BLaER1 treated with 17β-estradiol and CSF1 and Interleukin-3, amounts not matched to agents 10 nM and 100 nM (cell line): ENCODE data around the gene ELMO1.

Experiments used
- H3K27ac ChIP-seq, 11 experiments: shearing (Covaris generic); formaldehyde crosslinking; 2 replicates each; pipeline ENCODE4 v1.8.1; 2022
- H3K27me3 ChIP-seq, 11 experiments: shearing (Covaris generic); formaldehyde crosslinking; 2 replicates each; pipeline ENCODE4 v1.8.1; 2022
- H3K36me3 ChIP-seq, 11 experiments: shearing (Covaris generic); formaldehyde crosslinking; 2 replicates each; pipeline ENCODE4 v1.8.1; 2022
- H3K4me1 ChIP-seq, 10 experiments: shearing (Covaris generic); formaldehyde crosslinking; 2 replicates each; pipeline ENCODE4 v1.8.1; 2022
- H3K4me2 ChIP-seq, 11 experiments: shearing (Covaris generic); formaldehyde crosslinking; 2 replicates each; pipeline ENCODE4 v1.8.1; 2022
- H3K4me3 ChIP-seq, 10 experiments: shearing (Covaris generic); formaldehyde crosslinking; 2 replicates each; pipeline ENCODE4 v1.8.1; 2022
- H3K9ac ChIP-seq, 11 experiments: shearing (Covaris generic); formaldehyde crosslinking; 2 replicates each; pipeline ENCODE4 v1.8.1; 2022
- H3K9me3 ChIP-seq, 11 experiments: shearing (Covaris generic); formaldehyde crosslinking; replicated peaks in 1 of 11; 2 replicates each; pipeline ENCODE4 v1.8.1; 2022
- H4K20me1 ChIP-seq, 11 experiments: shearing (Covaris generic); formaldehyde crosslinking; 2 replicates each; pipeline ENCODE4 v1.8.1; 2022
- Cebpa-rat ChIP-seq, 11 experiments: shearing (Covaris generic); IDR thresholded peaks; 2 replicates each; pipeline ENCODE4 v1.8.1; 2022

ELMO1 gene

DNA sequence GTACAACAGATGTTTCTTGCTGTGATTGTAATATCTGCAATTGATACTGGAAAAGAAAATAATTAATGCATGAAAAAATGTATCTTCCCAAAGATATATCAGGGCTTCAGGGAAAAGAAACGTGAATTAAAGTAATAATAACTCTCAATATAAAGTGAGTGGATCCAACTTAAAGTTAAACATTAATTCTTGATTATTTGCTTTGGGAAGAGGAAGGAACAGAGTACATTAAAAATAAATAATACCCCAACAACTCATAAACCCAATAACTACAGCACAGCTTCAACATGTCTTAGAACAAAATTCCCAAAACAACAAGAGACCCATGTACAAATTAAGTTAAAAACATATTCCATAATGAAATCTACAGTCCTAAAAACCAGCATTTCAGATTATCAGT is 33.0 kb downstream of the ELMO1 start:
- Histone ChIP-seq H3K4me3 (no peak overlapping the region), H3K36me3 (peaks cover 0 to 18% (median 2%) of the 10 kb centered on the region in 11 experiments; a peak in 3 of 22 replicates), H3K9ac (no peak overlapping the region), H3K4me2 (no peak overlapping the region), H3K4me1 (peaks cover 0 to 13% (median 0%) of the 10 kb centered on the region in 10 experiments; a peak in 6 of 20 replicates), H4K20me1 (peaks cover 0 to 22% (median 0%) of the 10 kb centered on the region in 11 experiments; a peak in 3 of 22 replicates), H3K9me3 (peaks cover 0 to 18% (median 9%) of the 10 kb centered on the region in 11 experiments; a peak in 11 of 22 replicates), H3K27ac (no peak overlapping the region), H3K27me3 (no peaks in the 10 kb centered on the region)
- no peak for TF ChIP-seq Cebpa-rat (IDR thresholded peaks at IDR 0.05)

DNA sequence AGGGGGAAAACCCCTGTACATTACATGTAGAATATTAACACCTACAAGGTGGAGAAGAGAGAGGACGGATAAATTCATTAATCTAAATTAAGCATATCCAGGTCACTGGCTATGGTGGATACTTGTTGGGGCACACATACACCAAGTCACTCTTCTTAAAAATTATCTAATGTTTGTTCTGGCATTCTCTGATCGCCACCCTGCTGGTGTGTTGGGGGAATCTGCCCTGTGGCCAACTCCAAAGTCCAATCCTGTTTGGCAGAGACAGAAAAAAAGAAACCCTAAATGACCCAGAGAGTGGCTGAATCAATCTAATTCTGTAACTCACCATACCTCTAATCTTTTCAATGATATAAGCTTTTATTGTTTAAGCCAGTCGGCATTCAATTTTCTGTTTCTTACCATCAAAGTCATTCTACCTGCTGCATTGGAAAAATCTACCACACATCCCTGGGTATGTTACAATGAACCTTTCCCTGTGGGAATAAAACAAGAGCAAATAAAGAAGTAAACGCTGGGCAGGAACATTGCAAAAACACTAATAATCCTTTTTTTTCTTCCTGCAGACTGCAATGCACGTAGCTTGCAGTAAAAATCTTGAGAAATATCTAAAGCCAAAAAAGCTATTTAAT is 34.2 kb downstream of the ELMO1 start:
- H3K4me2 ChIP-seq = no peak overlapping the region
- H3K9ac ChIP-seq = no peak overlapping the region
- H3K4me1 ChIP-seq = peaks cover 0 to 24% (median 0%) of the 10 kb centered on the region in 10 experiments; a peak in 6 of 20 replicates
- TF ChIP-seq Cebpa-rat (IDR thresholded peaks at IDR 0.05) = no peak
- no peak overlapping the region for H3K27ac ChIP-seq
- H4K20me1 ChIP-seq = peaks cover 0 to 11% (median 0%) of the 10 kb centered on the region in 11 experiments; a peak in 2 of 22 replicates
- H3K36me3 ChIP-seq = peaks cover 0 to 18% (median 2%) of the 10 kb centered on the region in 11 experiments; a peak in 3 of 22 replicates
- peaks cover 0 to 18% (median 9%) of the 10 kb centered on the region in 11 experiments; a peak in 11 of 22 replicates for H3K9me3 ChIP-seq
- H3K4me3 ChIP-seq = no peak overlapping the region
- no peaks in the 10 kb centered on the region for H3K27me3 ChIP-seq

DNA sequence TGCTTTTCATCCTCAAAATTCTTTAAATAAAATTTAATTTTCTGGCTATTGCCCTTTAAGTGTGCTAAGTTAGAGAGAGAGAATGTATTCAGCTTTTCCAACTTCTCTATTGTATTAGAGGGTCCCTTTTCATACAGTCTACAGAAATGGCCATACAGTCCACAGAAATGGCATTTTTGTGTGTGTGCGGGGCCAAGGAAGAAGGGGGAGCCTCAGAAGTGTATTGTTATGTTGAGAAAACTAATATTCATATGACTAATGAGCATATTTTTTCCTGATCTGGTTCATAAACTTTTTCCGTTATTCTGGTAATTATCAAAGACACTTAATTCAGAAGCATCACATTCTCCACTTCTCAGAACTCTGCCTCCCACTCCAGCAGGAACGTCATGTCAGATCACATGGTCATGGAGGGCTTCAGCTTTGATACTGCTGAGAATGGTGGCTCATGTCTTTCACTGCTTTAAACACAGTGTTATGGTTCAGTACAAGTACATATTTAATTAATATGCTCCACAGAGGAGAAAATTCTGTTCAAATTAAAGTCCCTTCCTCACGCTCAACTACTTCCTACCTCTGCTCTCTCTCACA is 37.1 kb downstream of the ELMO1 start:
- peaks cover 0 to 18% (median 2%) of the 10 kb centered on the region in 11 experiments; a peak in 3 of 22 replicates for H3K36me3 ChIP-seq
- no peak overlapping the region for H3K9ac ChIP-seq
- H4K20me1 ChIP-seq = no peaks in the 10 kb centered on the region
- H3K9me3 ChIP-seq = peaks cover 0 to 18% (median 9%) of the 10 kb centered on the region in 11 experiments; a peak in 11 of 22 replicates
- no peaks in the 10 kb centered on the region for H3K27me3 ChIP-seq
- H3K4me1 ChIP-seq = peaks cover 0 to 39% (median 0%) of the 10 kb centered on the region in 10 experiments; a peak in 6 of 20 replicates
- H3K27ac ChIP-seq = peak overlapping the region in 1 of 11 experiments; percentile 3; a peak in 2 of 22 replicates
- H3K4me2 ChIP-seq = peak overlapping the region in 2 of 11 experiments; percentile 49 to 56; a peak in 3 of 22 replicates
- no peak for TF ChIP-seq Cebpa-rat (IDR thresholded peaks at IDR 0.05)
- H3K4me3 ChIP-seq = no peak overlapping the region

DNA sequence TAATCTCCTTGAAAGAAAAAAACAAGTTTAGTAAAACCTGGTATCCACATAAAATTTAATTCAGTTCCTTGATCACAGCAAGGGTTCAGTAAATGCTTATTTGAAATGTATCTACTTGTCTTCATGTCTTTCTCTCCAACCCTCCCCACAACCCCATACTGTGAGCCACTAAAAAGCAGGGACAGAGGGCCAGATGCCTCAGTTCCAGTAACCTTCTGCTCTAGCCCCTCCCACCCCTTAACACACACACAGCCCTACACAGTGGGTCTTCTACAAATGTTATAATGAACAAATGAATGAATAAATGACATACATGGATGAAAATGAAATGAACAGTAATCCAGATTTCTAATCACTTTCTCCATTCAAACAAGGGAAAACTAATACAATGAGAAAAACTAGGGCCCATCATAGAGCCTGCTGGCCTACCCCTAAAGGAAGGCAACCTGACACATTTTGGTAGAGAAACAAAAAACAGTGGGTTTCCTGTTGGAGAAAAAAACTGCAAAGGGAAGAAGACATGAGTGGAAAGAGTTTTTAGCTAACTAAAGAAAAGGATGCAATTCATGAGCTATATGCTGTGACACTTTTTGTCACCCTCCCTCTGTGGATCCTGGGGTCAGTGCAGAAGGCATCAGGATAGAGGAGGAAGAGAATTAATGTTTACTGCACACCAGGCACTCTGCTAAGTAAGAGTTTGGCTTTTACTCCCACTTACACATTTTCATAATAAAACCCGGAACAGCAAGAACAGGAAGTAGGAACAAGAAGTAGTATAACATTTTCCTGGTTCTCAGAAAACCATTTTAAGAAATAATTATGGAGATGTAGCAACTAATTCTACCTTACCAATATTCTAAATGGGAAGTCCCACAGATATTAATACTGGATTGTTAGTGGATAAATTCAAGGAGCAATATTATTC is 38.1 kb downstream of the ELMO1 start:
- no peaks in the 10 kb centered on the region for H4K20me1 ChIP-seq
- H3K9ac ChIP-seq = no peak overlapping the region
- peak overlapping the region in 1 of 11 experiments; percentile 6; a peak in 3 of 22 replicates for H3K27ac ChIP-seq
- peaks cover 0 to 18% (median 3%) of the 10 kb centered on the region in 11 experiments; a peak in 3 of 22 replicates for H3K36me3 ChIP-seq
- TF ChIP-seq Cebpa-rat (IDR thresholded peaks at IDR 0.05) = no peak
- peak overlapping the region in 4 of 11 experiments; percentile 10 to 56 (median 42); a peak in 5 of 22 replicates for H3K4me2 ChIP-seq
- H3K9me3 ChIP-seq = peaks cover 0 to 18% (median 9%) of the 10 kb centered on the region in 11 experiments; a peak in 11 of 22 replicates
- peaks cover 0 to 39% (median 0%) of the 10 kb centered on the region in 10 experiments; a peak in 6 of 20 replicates for H3K4me1 ChIP-seq
- no peak overlapping the region for H3K4me3 ChIP-seq
- no peaks in the 10 kb centered on the region for H3K27me3 ChIP-seq

GRCh38 chr7:37409461-37409860 is 39.2 kb downstream of the ELMO1 start:
- H3K27me3 ChIP-seq = no peaks in the 10 kb centered on the region
- H4K20me1 ChIP-seq = no peaks in the 10 kb centered on the region
- H3K9ac ChIP-seq = no peak overlapping the region
- peaks cover 0 to 10% (median 3%) of the 10 kb centered on the region in 11 experiments; a peak in 3 of 22 replicates for H3K36me3 ChIP-seq
- TF ChIP-seq Cebpa-rat (IDR thresholded peaks at IDR 0.05) = no peak
- peaks cover 0 to 18% (median 9%) of the 10 kb centered on the region in 11 experiments; a peak in 11 of 22 replicates for H3K9me3 ChIP-seq
- peaks cover 0 to 39% (median 0%) of the 10 kb centered on the region in 10 experiments; a peak in 6 of 20 replicates for H3K4me1 ChIP-seq
- no peak overlapping the region; a peak in 1 of 22 replicates for H3K27ac ChIP-seq
- H3K4me3 ChIP-seq = no peak overlapping the region
- H3K4me2 ChIP-seq = peak overlapping the region in 2 of 11 experiments; percentile 49 to 56; a peak in 3 of 22 replicates

DNA sequence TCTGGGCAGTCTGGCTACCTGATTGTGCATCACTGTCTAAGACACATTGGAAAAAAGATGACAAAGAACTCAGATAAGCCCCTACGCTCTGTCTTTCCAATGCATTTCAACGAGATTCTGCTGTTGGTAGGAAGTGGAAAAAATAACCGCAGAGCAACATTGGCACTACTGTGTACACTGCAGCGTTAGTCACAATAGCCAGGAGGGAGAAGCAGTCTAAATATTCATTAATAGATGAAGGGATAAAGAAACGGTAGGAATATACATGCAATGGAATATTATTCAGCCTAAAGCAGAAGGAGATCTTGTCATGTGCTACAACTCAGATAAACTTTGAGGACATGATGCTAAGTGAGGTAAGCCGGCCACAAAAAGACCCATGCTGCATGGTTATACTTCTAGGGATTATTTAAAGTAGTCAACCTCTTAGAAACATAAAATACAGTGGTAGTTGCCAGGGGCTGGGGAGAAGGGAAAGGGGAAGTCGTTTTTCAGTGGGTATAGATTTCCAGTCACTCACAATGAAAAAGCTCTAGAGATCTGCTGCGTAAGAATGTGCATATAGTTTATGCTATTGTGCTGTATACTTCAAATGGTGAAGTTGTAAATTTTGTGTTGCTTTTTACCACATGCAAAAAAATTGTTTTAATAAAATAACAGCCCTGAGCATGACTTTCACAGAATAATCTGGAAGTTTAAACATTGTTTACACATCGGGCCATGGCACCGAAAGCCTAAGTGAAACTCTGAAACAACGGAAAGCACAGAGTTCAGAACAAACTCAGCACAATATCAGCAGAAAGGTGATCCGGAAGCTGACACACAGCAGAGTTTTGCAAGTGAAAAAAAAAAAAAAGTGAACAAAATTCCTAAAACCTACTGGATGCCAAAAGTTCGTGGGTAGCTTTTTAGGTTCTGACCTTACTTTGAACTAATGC is 40.1 kb downstream of the ELMO1 start:
- no peaks in the 10 kb centered on the region for H3K27me3 ChIP-seq
- H3K9me3 ChIP-seq = peaks cover 0 to 16% (median 9%) of the 10 kb centered on the region in 11 experiments; a peak in 12 of 22 replicates
- H3K27ac ChIP-seq = no peak overlapping the region
- H3K9ac ChIP-seq = no peak overlapping the region
- H3K36me3 ChIP-seq = peaks cover 0 to 8% (median 2%) of the 10 kb centered on the region in 11 experiments; a peak in 2 of 22 replicates
- peak overlapping the region in 2 of 11 experiments; percentile 49 to 56; a peak in 4 of 22 replicates for H3K4me2 ChIP-seq
- H3K4me1 ChIP-seq = peaks cover 0 to 39% (median 0%) of the 10 kb centered on the region in 10 experiments; a peak in 6 of 20 replicates
- no peak for TF ChIP-seq Cebpa-rat (IDR thresholded peaks at IDR 0.05)
- no peaks in the 10 kb centered on the region for H4K20me1 ChIP-seq
- H3K4me3 ChIP-seq = no peak overlapping the region

DNA sequence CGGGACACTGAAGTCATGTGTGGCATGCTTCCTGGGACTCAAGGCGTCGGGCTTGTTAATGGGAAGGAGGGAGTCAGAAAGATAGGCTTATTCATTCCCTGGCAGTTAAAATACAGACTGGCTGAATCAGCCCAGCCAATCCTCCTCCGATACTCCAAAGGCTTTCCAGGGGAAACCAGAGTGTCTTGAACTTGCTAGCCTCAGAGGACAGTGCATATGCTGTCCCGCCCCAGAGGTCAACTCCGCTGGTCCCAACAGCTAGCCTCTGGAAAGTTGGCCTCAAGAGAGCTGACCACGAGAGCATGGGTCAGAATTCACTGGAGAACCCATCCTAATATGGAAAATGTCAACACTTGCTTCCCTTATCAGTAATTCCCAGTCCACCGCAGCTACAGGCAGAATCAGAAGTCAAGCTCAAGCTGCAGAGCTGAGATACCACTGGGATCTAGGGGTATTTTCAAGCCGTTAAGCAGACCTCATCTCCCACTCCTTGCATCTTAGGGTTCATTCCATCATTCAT is 43.0 kb downstream of the ELMO1 start:
- H3K9ac ChIP-seq = no peak overlapping the region
- no peaks in the 10 kb centered on the region for H3K27me3 ChIP-seq
- no peak overlapping the region for H3K27ac ChIP-seq
- H3K4me3 ChIP-seq = no peak overlapping the region
- no peak for TF ChIP-seq Cebpa-rat (IDR thresholded peaks at IDR 0.05)
- peaks cover 0 to 17% (median 0%) of the 10 kb centered on the region in 11 experiments; a peak in 6 of 22 replicates for H3K36me3 ChIP-seq
- H3K4me2 ChIP-seq = no peak overlapping the region
- H3K4me1 ChIP-seq = peaks cover 0 to 28% (median 0%) of the 10 kb centered on the region in 10 experiments; a peak in 6 of 20 replicates
- H3K9me3 ChIP-seq = peaks cover 17 to 28% (median 25%) of the 10 kb centered on the region in 11 experiments
- no peaks in the 10 kb centered on the region for H4K20me1 ChIP-seq
